Measurements from ENCODE around the gene CXCL13. TPM values are rescaled to one million over a fixed set of nuclear protein-coding genes. Genes with fewer than 3 reads are reported as not detected.

CXCL13 gene
- polyA plus RNA-seq, 1 of the 3 experiments (the other 2 are of a cell fraction), result not detected

DNA sequence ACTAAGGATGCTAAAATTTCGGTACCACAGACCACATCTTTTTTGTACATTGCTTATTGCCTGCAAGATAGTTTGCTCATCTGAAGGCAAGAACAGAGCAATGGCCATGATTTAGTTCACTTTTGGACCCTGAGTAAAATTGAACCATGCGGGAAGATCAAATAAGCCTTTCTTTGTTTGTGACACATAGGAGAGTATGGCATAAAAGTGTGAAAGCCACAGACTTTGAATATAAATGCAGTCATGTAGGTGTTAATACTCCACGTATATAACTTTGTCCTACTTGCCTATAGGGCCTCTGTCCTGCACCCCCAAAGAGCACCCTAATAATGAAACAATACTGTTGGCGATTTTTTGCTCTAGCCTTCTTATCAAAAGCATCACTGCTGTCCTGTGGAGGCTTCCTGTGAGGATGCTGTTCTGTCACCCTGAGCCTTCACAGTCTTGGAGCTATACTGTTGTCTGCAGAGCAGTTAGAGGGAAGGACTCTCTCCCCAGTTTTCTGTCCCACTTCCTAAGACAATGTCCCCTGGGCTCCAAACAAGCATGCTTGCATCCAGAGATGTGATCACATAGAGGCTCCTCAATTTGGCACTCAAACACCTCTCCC, 10.2 kb upstream of the CXCL13 start:
- H3K9ac ChIP-seq, result no peak overlapping the region
- POLR2A ChIA-PET, result no interaction called here
- CTCF ChIA-PET, result no interaction called here
- no peak overlapping the region for H3K27ac ChIP-seq (ENCODE audit: low read depth in 2 of 2, low read length in 1 of 2)
- H3K4me3 ChIP-seq (ENCODE audit: low read depth in 2 of 2, low read length in 1 of 2), result no peak overlapping the region
- no peaks in the 10 kb centered on the region for H3F3A ChIP-seq (replicated peaks; ENCODE audit: insufficient read depth)
- H3K36me3 ChIP-seq (replicated peaks in 1 of 2; ENCODE audit: control insufficient read depth in 1 of 2, insufficient read depth in 2 of 2, low read length in 1 of 2), result no peaks in the 10 kb centered on the region
- no peaks in the 10 kb centered on the region for H3K9me3 ChIP-seq
- TF ChIP-seq FOSL2 (IDR thresholded peaks at IDR 0.05; ENCODE audit: borderline replicate concordance, low read depth) (no peak), SIN3A (IDR thresholded peaks at IDR 0.05; ENCODE audit: borderline replicate concordance, low read depth, low read length) (no peak), RAD21 (IDR thresholded peaks at IDR 0.05; ENCODE audit: low read length) (no peak), NRF1 (IDR thresholded peaks at IDR 0.05; ENCODE audit: low read depth, low read length) (no peak), GABPA (IDR thresholded peaks at IDR 0.05; ENCODE audit: low read depth) (no peak), TCF12 (IDR thresholded peaks at IDR 0.05) (no peak), RXRA (IDR thresholded peaks at IDR 0.05; ENCODE audit: borderline replicate concordance, low read depth) (no peak), SMC3 (IDR thresholded peaks at IDR 0.05; ENCODE audit: low read depth, low read length) (no peak), EZH2phosphoT487 (IDR thresholded peaks at IDR 0.05; ENCODE audit: borderline replicate concordance, low read depth) (no peak), RCOR1 (IDR thresholded peaks at IDR 0.05; ENCODE audit: low read length) (no peak), JUND (IDR thresholded peaks at IDR 0.05) (no peak), TEAD4 (IDR thresholded peaks at IDR 0.05; ENCODE audit: borderline replicate concordance, insufficient read depth) (no peak), NFIC (IDR thresholded peaks at IDR 0.05; ENCODE audit: borderline replicate concordance) (no peak), TAF1 (IDR thresholded peaks at IDR 0.05; ENCODE audit: borderline replicate concordance, low read depth, low read length) (no peak)
- TF ChIP-seq, protein P1, sequence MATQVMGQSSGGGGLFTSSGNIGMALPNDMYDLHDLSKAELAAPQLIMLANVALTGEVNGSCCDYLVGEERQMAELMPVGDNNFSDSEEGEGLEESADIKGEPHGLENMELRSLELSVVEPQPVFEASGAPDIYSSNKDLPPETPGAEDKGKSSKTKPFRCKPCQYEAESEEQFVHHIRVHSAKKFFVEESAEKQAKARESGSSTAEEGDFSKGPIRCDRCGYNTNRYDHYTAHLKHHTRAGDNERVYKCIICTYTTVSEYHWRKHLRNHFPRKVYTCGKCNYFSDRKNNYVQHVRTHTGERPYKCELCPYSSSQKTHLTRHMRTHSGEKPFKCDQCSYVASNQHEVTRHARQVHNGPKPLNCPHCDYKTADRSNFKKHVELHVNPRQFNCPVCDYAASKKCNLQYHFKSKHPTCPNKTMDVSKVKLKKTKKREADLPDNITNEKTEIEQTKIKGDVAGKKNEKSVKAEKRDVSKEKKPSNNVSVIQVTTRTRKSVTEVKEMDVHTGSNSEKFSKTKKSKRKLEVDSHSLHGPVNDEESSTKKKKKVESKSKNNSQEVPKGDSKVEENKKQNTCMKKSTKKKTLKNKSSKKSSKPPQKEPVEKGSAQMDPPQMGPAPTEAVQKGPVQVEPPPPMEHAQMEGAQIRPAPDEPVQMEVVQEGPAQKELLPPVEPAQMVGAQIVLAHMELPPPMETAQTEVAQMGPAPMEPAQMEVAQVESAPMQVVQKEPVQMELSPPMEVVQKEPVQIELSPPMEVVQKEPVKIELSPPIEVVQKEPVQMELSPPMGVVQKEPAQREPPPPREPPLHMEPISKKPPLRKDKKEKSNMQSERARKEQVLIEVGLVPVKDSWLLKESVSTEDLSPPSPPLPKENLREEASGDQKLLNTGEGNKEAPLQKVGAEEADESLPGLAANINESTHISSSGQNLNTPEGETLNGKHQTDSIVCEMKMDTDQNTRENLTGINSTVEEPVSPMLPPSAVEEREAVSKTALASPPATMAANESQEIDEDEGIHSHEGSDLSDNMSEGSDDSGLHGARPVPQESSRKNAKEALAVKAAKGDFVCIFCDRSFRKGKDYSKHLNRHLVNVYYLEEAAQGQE (IDR thresholded peaks at IDR 0.05; ENCODE audit: low read depth, low read length), result no peak
- TF ChIP-seq, protein P2, sequence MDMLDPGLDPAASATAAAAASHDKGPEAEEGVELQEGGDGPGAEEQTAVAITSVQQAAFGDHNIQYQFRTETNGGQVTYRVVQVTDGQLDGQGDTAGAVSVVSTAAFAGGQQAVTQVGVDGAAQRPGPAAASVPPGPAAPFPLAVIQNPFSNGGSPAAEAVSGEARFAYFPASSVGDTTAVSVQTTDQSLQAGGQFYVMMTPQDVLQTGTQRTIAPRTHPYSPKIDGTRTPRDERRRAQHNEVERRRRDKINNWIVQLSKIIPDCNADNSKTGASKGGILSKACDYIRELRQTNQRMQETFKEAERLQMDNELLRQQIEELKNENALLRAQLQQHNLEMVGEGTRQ (IDR thresholded peaks at IDR 0.05; ENCODE audit: borderline replicate concordance, low read depth, low read length), result no peak
- TF ChIP-seq, protein P3, sequence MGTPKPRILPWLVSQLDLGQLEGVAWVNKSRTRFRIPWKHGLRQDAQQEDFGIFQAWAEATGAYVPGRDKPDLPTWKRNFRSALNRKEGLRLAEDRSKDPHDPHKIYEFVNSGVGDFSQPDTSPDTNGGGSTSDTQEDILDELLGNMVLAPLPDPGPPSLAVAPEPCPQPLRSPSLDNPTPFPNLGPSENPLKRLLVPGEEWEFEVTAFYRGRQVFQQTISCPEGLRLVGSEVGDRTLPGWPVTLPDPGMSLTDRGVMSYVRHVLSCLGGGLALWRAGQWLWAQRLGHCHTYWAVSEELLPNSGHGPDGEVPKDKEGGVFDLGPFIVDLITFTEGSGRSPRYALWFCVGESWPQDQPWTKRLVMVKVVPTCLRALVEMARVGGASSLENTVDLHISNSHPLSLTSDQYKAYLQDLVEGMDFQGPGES (IDR thresholded peaks at IDR 0.05; ENCODE audit: low read depth, low read length), result no peak
- TF ChIP-seq, protein P4, sequence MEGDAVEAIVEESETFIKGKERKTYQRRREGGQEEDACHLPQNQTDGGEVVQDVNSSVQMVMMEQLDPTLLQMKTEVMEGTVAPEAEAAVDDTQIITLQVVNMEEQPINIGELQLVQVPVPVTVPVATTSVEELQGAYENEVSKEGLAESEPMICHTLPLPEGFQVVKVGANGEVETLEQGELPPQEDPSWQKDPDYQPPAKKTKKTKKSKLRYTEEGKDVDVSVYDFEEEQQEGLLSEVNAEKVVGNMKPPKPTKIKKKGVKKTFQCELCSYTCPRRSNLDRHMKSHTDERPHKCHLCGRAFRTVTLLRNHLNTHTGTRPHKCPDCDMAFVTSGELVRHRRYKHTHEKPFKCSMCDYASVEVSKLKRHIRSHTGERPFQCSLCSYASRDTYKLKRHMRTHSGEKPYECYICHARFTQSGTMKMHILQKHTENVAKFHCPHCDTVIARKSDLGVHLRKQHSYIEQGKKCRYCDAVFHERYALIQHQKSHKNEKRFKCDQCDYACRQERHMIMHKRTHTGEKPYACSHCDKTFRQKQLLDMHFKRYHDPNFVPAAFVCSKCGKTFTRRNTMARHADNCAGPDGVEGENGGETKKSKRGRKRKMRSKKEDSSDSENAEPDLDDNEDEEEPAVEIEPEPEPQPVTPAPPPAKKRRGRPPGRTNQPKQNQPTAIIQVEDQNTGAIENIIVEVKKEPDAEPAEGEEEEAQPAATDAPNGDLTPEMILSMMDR (IDR thresholded peaks at IDR 0.05), result no peak
- no peak overlapping the region for H2AFZ ChIP-seq (ENCODE audit: low read depth)
- H3K4me1 ChIP-seq (ENCODE audit: control insufficient read depth in 1 of 2, insufficient read depth in 2 of 2, low read depth in 1 of 2, low read length in 1 of 2), result no peaks in the 10 kb centered on the region
- no peaks in the 10 kb centered on the region for H3K9me2 ChIP-seq
- no peak for DNase-seq
- no peaks in the 10 kb centered on the region for H4K20me1 ChIP-seq (ENCODE audit: insufficient read depth)
- no peak overlapping the region for H3K4me2 ChIP-seq
- no peaks in the 10 kb centered on the region for H3K79me2 ChIP-seq (ENCODE audit: insufficient read depth)
- WGBS (ENCODE audit: low lambda C conversion rate), result 10% methylated on average over 4 of the region's 4 CpGs
- peaks cover 30% of the 10 kb centered on the region for H3K27me3 ChIP-seq (ENCODE audit: insufficient read depth)
